Measurements from ENCODE around the gene FAM151A.

DNA sequence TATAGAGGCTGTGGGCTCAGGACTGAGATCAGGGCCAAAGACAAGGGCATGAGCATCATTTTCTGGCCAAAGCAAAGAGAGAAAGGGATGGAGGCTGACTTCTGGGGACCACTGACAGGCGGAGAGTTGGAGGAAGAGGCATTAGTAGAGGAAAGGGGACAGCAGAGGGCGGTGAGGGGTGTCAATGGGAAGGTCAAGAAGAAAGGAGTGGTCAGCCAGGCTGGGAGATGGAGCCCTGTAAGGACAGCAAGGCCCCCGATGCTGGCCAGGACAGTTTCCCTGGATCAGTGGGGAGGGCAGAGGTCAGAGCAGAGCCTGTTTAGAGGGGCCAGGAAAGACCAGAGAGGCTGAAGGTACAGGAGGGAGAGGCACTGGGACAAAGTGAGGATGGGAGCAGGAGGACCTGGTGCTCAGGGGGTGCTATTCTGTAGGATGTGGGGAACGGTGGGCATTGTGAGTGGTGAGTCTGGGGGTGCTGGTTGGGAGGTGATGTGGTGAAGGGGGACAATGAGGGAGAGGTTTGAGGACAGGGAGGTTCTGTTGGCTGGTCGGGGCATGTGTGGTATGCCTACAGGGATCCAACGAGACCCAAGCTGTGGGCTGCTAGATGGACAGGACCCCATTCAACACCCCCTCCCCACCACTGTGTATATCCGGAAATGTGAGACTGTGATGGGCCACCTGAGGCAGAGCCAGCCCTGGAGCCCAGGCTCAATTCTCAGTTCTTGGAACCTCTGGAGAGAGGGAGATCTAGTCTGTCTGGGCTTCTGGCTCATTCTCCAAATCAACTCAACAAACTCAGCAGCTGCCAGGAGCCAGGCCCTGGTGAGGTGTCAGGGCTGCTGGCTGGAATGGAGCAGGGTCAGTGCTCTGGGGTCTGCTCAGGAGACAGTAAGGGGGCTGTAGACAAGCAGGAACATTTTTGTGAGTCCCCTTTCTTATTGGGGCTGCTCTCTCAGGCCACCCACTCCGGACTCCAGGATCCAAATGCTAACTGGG is 1.4 kb upstream of the FAM151A start:
- no peak for TF ChIP-seq CTCF (IDR thresholded peaks at IDR 0.05)
- no peak for TF ChIP-seq POLR2A (IDR thresholded peaks at IDR 0.05)
